Measurements from ENCODE around the gene MLEC.

Gene MLEC

DNA sequence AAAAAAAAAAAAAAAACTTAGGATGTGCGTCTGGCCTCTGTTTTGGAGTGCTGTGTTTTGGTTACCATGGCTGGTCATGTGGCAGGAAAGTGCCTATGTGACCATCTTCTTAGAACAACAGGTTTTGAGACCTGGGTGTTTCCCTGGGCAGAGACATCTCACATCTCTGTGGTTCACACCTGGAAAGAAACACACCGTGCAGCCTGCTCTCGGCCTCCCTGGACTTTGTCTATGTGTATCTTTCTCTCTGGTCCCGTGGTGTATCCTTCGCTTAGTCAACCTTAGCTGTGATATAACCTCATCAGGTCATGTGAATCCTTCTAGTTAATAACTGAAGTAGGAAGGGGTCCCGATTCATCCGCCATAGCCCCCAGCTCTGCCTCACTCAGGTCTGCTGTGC lies 61.3 kb downstream of the MLEC start:
- no peak for FAIRE-seq

GRCh38 chr12:120749256-120749655 lies 62.3 kb downstream of the MLEC start:
- FAIRE-seq = no peak

DNA sequence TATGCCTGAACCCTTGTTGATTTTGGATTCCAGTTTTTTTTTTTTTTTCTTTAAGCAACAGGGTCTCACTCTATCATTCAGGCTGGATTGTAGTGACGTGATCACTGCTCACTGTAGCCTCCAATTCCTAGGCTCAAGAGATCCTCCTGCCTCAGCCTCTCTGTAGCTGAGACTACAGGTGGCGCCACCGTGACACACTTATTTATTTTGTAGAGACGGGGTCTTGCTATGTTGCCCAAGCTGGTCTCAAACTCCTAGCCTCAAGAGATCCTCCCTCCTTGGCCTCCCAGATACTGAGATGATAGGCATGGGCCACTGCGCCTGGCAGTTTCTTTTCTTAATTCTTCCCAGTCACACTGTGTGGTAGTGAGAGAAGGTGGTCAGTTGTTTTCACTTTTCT lies 63.9 kb downstream of the MLEC start:
- FAIRE-seq = no peak

GRCh38 chr12:120751389-120751788 lies 64.4 kb downstream of the MLEC start:
- no peak for FAIRE-seq

Measured in A204.1 (cell line).